A549 treated with AZD2906 at 1 μM for 4 hours (cell line): ENCODE results near the gene LCLAT1. TPM values are rescaled to one million over a fixed set of nuclear protein-coding genes. Genes with fewer than 3 reads are reported as not detected.

Experiments
- total RNA-seq: library from RNA; stranded (reverse); fragments of 200-300 nt; extraction: Qiagen RNA extraction; gene quantifications from 5 replicates; pipeline ENCODE4 v1.2.3, GENCODE V29; 2022

Gene LCLAT1
- 12.6 to 21.3 TPM (median 15.3 TPM) in 5 replicates for total RNA-seq

GRCh38 chr2:30447149-30448045, at the start of gene LCLAT1:
TSS of gene LCLAT1 (plus strand) at chr2:30447246. CDS start at chr2:30525591, 78,345 bp downstream.

Other genes with a start within 250 kb of the LCLAT1 start
- 106 to 205 TPM (median 139 TPM) in 5 replicates for gene LBH, start 215.7 kb upstream of the LCLAT1 start, total RNA-seq